ENCODE data around the gene NEUROG2.
"Not testable (repeated sequence)": the region's sequence is repeated elsewhere in the genome, so short reads cannot be mapped to it uniquely, and the experiment has no call there.

Gene NEUROG2

DNA sequence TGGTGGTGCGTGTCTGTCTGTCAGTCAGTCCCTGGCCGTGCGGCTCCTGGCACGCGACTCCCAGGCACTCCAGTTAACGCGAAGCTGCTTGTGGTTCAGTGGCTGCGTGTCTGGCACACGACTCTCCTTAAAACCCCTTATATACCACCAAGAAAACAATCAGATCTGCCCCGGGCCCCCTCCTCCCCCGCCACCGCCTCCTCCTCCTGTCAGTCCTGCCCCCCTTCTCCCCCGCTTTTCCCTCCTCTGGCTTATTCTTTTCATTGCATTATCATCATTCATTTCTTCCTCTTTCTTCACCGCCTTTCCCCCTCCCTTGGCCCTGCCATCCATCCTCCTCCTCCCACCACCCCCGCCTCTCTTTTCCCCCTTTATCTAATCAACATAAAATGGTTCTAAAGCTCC, at the start of gene NEUROG2:
TSS of gene NEUROG2 (minus strand) at position 115 of the 405 bp plus-strand sequence. CDS start 705 bp downstream, outside the sequence.
- DNase-seq (ENCODE audit: low spot score): no peak

GRCh38 chr4:112564706-112565270, 48.8 kb upstream of the NEUROG2 start:
- DNase-seq (ENCODE audit: low spot score): no peak

DNA sequence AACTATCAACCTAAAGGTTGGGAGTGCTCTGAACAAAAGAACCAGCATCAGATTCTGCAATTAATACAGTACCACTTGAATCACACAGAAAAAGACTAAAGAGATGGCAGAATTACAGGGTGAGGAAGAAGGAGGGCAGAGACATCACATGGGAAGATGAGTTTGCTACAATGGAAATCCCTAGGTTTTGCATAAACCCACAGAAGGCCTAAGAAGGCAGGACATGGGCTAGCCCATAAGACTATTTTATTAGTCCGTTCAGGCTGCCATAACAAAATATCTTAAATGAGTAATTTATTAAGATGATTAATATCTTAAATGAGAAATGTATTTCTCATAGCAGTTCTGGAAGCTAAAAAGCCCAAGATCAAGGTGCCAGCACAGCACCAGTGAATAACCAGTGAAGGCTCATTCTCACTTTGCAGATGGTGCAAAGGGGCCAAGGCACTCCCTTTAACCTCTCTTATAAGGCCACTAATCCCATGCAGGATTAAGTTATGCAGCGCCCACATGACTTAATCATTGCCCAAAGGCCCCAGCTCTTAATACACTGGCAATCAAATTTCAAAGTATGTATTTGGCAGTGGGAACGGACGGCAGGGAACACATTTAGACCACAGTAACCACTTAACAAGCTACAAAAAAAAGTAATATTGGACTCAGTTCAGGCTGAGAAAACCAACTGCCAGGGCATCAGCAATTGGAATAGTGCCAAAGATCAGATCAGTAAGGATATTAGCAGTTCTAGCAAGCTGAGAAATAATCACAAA, 47.6 kb upstream of the NEUROG2 start:
- DNase-seq (ENCODE audit: low spot score): no peak

GRCh38 chr4:112562254-112562879, 46.4 kb upstream of the NEUROG2 start:
- DNase-seq (ENCODE audit: low spot score): no peak

DNA sequence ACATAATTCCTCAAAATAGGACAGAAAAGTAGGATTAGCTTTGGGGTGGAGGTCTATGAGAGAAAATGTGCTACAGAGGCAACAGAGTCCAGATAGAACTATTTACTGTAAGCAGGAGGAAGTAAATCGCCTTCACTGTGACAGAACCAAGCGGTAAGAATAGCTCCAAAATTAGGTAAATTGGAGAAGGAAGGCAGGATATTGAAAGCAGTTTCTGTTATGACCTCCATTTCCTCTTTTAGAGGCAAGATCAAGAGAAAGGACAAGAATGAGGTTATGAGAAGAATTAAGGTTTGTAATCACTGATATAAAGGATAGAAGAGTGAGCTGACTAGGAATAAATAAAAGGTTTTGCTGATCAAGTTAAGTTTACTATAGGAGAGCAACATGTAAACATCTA, 44.1 kb upstream of the NEUROG2 start:
- DNase-seq (ENCODE audit: low spot score): no peak

GRCh38 chr4:112559053-112559452, 43.1 kb upstream of the NEUROG2 start:
- no peak for DNase-seq (ENCODE audit: low spot score)

DNA sequence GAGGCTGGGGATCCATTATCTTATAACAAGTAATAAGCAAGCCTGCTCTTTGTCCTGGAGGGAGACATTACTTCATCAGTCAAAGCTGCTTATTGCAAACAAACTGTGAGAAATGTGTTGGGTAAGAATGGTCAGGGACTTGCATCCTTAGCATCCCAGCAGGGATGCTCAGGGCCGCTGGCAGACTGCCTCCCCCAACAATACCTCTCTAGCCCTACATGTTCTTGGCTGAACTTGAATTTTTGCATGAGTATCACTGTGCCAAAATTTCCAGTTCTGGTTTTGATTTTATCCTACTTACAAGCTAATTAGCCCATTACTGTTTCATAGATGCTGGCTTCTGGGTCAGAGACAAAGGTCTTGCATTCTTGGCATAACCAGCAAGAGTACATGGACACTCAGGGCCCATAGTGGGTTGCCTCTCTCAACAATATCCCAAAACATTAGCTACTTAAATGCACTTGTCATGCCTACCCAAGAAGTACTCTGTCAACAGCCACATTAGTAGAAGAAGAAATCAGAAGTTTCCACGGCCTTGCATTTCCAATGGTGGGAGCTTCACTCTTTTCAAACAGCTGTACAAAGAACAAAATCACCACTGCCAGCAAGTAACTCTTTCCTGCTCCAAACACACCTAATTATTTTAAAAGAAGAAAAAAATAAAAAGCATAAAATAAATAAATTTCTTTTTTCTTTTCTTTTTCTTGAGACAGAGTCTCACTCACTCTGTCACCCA, 41.9 kb upstream of the NEUROG2 start:
- DNase-seq (ENCODE audit: low spot score): no peak

GRCh38 chr4:112554271-112554670, 38.3 kb upstream of the NEUROG2 start:
- not testable (repeated sequence) for DNase-seq (ENCODE audit: low spot score)

DNA sequence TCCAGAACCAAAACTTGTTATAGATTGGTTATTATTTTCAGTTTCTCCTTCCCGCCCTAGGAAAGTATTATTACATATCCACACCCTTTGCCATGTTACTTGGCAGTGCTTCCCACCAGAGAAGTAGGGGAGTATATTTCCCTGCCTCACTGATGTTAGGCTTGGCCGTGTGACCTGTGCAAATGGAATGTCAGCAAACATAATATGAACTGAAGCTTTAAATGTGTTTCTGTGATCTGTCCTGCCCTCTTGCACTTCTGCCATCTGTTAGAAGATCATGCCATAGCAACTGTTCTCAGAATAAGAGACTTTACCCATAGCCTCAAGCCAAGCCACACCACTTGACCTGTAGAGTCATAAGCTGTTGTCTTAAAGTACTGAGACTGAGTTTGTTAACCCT, 36.7 kb upstream of the NEUROG2 start:
- DNase-seq (ENCODE audit: low spot score): no peak

DNA sequence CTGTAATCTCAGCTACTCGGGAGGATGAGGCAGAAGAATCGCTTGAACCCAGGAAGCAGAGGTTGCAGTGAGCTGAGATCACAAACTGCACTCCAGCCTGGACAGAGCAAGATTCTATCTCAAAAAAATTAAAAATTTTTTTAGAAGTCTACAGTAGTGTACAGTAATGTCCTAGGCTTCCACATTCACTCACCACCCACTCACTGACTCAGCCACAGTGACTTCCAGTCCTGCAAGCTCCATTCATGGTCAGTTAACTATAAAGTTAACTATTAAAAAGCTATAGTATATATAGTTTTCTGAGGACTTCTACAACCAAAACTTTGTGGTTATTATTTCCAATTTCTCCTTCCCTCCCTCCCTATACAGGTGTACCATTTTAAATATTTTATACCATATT, 34.7 kb upstream of the NEUROG2 start:
- no peak for DNase-seq (ENCODE audit: low spot score)

DNA sequence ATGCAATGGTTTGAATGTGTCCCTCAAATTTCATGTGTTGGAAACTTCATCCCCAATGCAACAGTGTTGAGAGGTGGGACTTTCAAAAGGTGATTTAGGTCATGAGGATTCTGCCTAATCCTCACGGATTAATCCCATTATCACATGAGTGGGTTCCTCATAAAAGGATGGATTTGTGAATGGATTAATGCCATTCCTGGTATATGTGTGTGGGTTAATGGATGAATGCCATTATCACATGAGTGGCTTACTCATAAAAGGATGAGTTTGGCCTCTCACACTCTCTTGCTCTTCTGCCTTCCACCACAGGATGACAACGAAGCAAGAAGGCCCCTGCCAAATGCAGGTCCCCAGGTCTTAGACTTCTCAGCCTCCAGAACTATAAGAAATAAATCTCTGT, 30.5 kb upstream of the NEUROG2 start:
- no peak for DNase-seq (ENCODE audit: low spot score)

DNA sequence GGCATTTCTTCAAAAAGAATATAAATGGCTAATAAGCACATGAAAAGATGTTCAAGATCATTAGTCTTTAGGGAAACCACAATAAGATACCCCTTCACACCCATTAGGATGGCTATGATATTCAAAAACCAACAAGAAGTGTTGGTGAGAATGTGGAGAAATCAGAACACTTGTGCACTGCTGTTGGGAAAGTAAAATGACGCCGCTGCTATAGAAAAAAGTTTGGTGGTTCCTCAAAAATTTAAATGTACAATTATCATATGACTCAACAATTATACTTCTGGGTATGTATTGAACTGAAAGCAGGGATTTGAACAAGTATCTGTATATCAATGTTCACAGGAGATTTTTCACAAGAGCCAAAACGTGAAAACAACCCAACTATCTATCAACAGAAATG, 29.4 kb upstream of the NEUROG2 start:
- DNase-seq (ENCODE audit: low spot score): no peak

DNA sequence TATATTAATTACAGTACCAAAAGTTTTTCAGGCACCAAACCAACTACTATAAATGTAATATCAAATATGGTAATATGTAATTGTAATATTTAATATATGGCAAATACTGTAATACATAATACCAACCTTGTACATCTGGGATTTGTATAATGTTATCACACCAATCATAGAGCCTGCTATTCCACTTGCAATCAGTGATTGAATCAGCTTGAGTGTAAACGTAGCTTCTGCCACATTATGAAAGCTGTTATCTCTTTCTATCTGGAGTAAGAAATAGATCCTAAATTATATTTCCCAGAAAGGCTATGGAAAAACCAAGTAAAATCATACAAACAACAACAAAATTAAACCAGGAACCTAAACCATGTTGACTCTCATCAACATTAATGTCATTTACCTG, 24.7 kb upstream of the NEUROG2 start:
- no peak for DNase-seq (ENCODE audit: low spot score)

DNA sequence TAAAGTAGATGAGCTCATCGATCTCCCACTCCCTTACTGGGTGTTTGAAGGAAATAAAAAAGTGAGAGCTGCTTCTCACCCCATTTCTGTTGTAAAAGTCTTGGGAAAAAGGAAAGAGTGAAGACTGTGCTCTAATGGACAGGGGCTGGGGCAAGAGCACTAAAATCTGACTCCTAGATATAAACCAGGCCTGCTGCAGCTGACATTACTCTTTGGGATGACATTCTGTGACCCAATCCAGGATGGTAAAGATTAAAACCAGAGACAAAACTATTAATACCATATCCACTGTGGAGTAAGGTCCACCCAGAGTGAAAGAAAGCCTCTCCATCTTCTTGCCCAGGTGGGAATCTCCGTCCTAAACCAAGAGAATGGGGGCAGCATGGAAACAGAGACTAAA, 20.1 kb upstream of the NEUROG2 start:
- DNase-seq (ENCODE audit: low spot score): no peak

DNA sequence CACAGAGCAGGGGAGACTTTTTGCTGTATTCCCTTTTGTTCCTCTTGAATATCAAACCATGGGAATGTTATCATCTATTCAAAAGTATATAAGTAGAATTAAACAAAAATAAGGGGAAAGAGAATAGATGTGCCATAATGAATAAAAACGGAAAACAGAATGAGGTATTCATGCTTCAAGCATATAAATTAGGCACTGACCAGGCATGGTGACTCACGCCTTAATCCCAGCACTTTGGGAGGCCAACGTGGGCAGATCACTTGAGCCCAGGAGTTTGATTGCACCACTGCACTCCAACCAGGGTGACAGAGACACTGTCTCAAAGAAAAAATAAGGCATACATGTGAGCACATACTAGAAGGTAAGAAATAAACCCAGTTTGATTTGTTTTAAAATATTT, 16.3 kb upstream of the NEUROG2 start:
- no peak for DNase-seq (ENCODE audit: low spot score)

DNA sequence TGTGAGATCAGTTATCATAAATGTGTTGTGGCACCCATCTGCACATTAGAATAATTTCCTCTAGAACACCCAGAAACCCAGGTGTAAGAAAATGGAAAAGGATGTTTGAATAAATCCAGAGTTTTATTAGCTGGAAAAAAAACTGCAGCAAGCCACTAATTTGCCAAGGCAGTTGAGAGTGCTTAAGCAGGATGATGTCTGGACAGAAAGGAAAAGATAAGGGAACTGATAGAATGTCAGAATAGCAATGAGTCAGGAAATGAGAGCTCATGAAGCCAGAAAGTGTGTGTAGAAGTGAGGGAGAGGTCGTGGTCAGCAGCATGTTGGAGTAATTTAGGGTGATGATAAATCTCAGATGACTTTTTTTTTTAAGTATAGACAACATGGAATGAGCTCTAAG, 15.2 kb upstream of the NEUROG2 start:
- no peak for DNase-seq (ENCODE audit: low spot score)

- DNase-seq (ENCODE audit: low spot score): no peak
Observed at GRCh38 chr4:112526061-112526460, 10.1 kb upstream of the NEUROG2 start.

DNA sequence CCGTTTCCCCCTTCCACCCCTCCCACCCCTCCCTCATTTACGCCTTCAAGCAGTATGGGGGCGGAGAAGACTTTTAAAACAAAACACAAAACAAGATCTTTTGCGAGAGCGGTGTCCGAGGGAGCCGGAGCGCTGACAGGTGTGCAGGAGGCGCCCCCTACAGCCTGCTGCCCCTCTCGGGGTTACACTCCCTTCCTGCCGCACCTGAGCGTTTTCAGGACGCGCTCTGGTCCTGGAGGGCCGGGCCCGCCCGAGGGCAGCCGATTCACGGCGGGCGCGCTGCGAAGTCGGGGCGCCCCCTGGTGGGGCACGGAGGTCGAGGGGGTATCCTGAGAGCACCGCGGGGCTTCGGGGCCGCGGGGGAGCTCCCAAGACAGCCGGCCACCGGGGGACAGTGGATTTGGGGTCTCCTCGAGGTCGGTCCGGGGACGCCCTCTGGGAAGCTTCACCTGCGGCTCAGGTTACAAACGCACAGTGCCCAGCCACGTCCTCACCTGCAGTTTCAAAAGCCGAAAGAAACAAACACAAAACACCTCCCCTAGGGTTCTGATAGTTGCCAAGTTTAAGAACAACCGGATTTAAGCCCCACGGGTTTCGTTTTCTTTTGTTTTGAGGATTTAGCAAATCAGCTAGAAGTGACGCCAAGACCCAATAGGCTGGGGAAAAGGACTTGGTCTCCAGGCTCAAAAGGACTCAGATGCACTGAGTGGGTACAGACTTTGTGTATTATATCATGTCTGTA, 8.0 kb upstream of the NEUROG2 start:
- DNase-seq (ENCODE audit: low spot score): peak; percentile 69

DNA sequence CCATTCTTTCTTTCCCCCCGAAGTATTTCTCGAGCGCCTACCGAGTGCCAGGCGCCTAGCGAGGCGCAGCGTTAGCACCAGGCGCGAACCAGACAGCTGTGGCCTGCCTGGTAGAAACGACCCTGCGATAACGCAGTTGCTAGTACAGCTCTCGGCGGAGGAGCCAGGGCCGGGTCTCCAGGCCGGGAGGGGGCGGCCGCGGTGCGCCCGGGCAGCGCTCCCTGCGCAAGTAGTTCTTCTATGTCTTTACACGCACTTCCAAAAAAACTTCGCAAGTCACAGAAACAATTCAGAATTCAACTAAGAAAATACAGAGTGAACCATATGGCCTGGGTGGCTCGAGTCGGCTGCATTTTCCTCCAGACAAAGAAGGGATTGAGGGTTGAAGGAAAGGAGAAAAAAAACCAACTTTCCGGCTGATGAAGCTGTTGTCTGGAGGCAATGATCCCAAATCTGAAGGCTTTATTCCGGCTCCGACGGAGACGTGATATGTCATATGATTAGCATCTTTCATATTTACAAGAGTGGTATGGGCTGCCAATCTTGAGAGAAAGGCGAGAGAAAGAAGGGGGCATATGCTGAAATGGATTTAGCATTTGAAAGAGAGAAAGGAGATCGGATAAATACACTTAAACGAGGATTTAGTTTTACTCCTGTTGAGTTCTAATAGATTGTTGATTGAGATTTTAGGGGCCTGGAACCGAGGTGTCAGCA, 7.2 kb upstream of the NEUROG2 start:
- DNase-seq (ENCODE audit: low spot score): peak; percentile 32

GRCh38 chr4:112522431-112522830, 6.5 kb upstream of the NEUROG2 start:
- DNase-seq (ENCODE audit: low spot score): not testable (repeated sequence)

All from CD4-positive, alpha-beta T cell treated with Interleukin-15 for 4 hours (primary cell).